K562 (cell line): Measurements from ENCODE around the gene SLIT1. TPM values are rescaled to one million over a fixed set of nuclear protein-coding genes. Genes with fewer than 3 reads are reported as not detected.

Experiments
- ATAC-seq: fragments of 200-7000 bp; cut with Tn5 transposase; 3 replicates; pipeline ENCODE4 v1.9.1; 2020; ENCODE audit warnings: moderate library complexity
- BruUV-seq: library from RNA; stranded (reverse); fragments of 400-500 nt; replicated peaks from 2 replicates; lab custom pipeline; 2021; lab: Mats Ljungman, UMichigan
- CTCF ChIA-PET: fragments of 300-600 bp; formaldehyde crosslinking; extraction: SDS; loops from one replicate; lab custom pipeline; 2021; ENCODE audit warnings: low intra/inter-chr PET ratio; lab: Yijun Ruan, JAX
- POLR2A ChIA-PET: fragments of 300-600, 350-650 bp; sonication (Branson Sonifier 250); formaldehyde crosslinking; extraction: SDS; loops from one replicate; lab custom pipeline; 2021; ENCODE audit warnings: antibody characterized with exemption, inconsistent platforms; lab: Yijun Ruan, JAX
- DNase-seq, 4 experiments: peaks; one replicate each; pipeline versions ENCODE4 v3.0.0 to v3.0.0-alpha.2; 2011 to 2018; ENCODE audit warnings: low spot score in 3 of 4, mixed read lengths in 3 of 4; ENCODE audit errors: extremely low read depth in 1 of 4
- FAIRE-seq: peaks from 2 replicates; lab custom pipeline; 2011; peaks lifted over from hg19 to GRCh38; lab: Jason Lieb, UNC
- H2AFZ ChIP-seq: 2 replicates; pipeline ENCODE4 v1.6.0; 2011; ENCODE audit warnings: low read depth, low read length, control low read depth, inconsistent platforms
- H3K27ac ChIP-seq: fragments of 200-600 bp; 3 replicates; pipeline ENCODE4 v1.8.0; 2011; ENCODE audit warnings: low read depth, mild to moderate bottlenecking, control low read depth, inconsistent platforms, low read length, moderate library complexity, mixed read lengths; ENCODE audit errors: extremely low read depth
- H3K27me3 ChIP-seq, 2 experiments: fragments of 300-600 bp in 1 of 2; 2 replicates in 1 of 2; 3 replicates in 1 of 2; pipeline versions ENCODE4 v1.6.0 to v1.8.0; 2011; ENCODE audit warnings: inconsistent platforms in 2 of 2, low read length in 2 of 2, mild to moderate bottlenecking in 1 of 2, mixed read lengths in 1 of 2, moderate library complexity in 1 of 2; ENCODE audit not compliant: control insufficient read depth in 2 of 2, insufficient read depth in 2 of 2
- H3K36me3 ChIP-seq: fragments of 300-600 bp; 3 replicates; pipeline ENCODE4 v1.8.0; 2011; ENCODE audit warnings: mild to moderate bottlenecking, low read length, inconsistent platforms; ENCODE audit not compliant: control insufficient read depth, insufficient read depth
- H3K4me1 ChIP-seq, 2 experiments: fragments of 200-600 bp in 1 of 2; replicated peaks in 1 of 2; 2 replicates in 1 of 2; 3 replicates in 1 of 2; pipeline versions ENCODE4 v1.5.1 to v1.8.0; 2011; ENCODE audit warnings: inconsistent platforms in 2 of 2, low read length in 2 of 2, mild to moderate bottlenecking in 1 of 2, mixed read lengths in 1 of 2, moderate library complexity in 1 of 2; ENCODE audit not compliant: control insufficient read depth in 2 of 2, insufficient read depth in 2 of 2
- H3K4me2 ChIP-seq: 2 replicates; pipeline ENCODE4 v1.6.1; 2011; ENCODE audit warnings: low read length, control low read depth, inconsistent platforms, mixed read lengths; ENCODE audit not compliant: insufficient read depth
- H3K4me3 ChIP-seq: fragments of 200-600 bp; sonication (generic), shearing (Covaris generic); 2 replicates; pipeline ENCODE4 v1.5.1; 2016; ENCODE audit warnings: control low read depth, inconsistent platforms
- H3K79me2 ChIP-seq: fragments of 200-600 bp; 3 replicates; pipeline ENCODE4 v1.8.0; 2011; ENCODE audit warnings: low read length, inconsistent platforms; ENCODE audit not compliant: control insufficient read depth, insufficient read depth
- H3K9ac ChIP-seq, 2 experiments: 2 replicates each; pipeline versions ENCODE4 v1.6.0 to v1.6.1; 2011; ENCODE audit warnings: low read depth in 2 of 2, low read length in 2 of 2, control low read depth in 1 of 2, inconsistent platforms in 1 of 2, mild to moderate bottlenecking in 1 of 2, mixed read lengths in 1 of 2; ENCODE audit not compliant: insufficient read depth in 1 of 2
- H3K9me1 ChIP-seq: one replicate; pipeline ENCODE4 v1.6.0; 2011; ENCODE audit warnings: inconsistent platforms, mild to moderate bottlenecking, low read length, moderate library complexity; ENCODE audit not compliant: control insufficient read depth, insufficient read depth
- H3K9me3 ChIP-seq: replicated peaks from 2 replicates; pipeline ENCODE4 v1.5.1; 2011; ENCODE audit warnings: low read depth, low read length, inconsistent platforms; ENCODE audit not compliant: control insufficient read depth, insufficient read depth
- H4K20me1 ChIP-seq: replicated peaks from 2 replicates; pipeline ENCODE4 v1.6.1; 2011; ENCODE audit warnings: low read length, inconsistent platforms, mixed read lengths; ENCODE audit not compliant: control insufficient read depth, insufficient read depth
- PCBP1 ChIP-seq: fragments of 200-400 bp; formaldehyde crosslinking; IDR thresholded peaks from 2 replicates; pipeline ENCODE4 v1.6.1; 2018; ENCODE audit warnings: mild to moderate bottlenecking, low read depth, low read length; ENCODE audit not compliant: poor library complexity, severe bottlenecking
- RBM22 ChIP-seq: fragments of 200-400 bp; formaldehyde crosslinking; IDR thresholded peaks from 2 replicates; pipeline ENCODE4 v1.6.1; 2018; ENCODE audit warnings: low read length, low read depth; ENCODE audit not compliant: poor library complexity, severe bottlenecking
- WGBS: fragments of 100-300 bp; shearing (Covaris generic); methylation state at CpG from one replicate; pipeline ENCODE4 v1.1.6; 2016; ENCODE audit warnings: low coverage, mixed read lengths; ENCODE audit not compliant: insufficient coverage; ENCODE audit errors: missing lambda C conversion rate; 5-methylcytosine and 5-hydroxymethylcytosine counted together
- in situ Hi-C: fragments of 300-500 bp; cut with MboI; formaldehyde crosslinking; loops from 4 replicates; pipeline ENCODE4 v1.15.0; 2018; ENCODE audit warnings: inconsistent platforms, mixed read lengths
- intact Hi-C: fragments of 100-400 bp; cut with micrococcal nuclease; formaldehyde crosslinking; loops from 2 replicates; pipeline ENCODE4 v1.14.2; 2022
- polyA plus RNA-seq, 8 experiments: library from polyadenylated mRNA; depleted of rRNA in 4 of 8; stranded (reverse) in 5 of 8; unstranded in 3 of 8; fragments of >200 nt; fragmentation: Nextera tagmentation in 2 of 8; fragmentation: Illumina TruSeq in 1 of 8; extraction: Ambion mirVana in 2 of 8; extraction: Trizol in 1 of 8; gene quantifications; 2 replicates each; pipeline versions ENCODE4 v1.2.1 to v1.2.3, GENCODE V29; 2011 to 2014; ENCODE audit warnings: inconsistent platforms in 1 of 8, missing spikeins in 1 of 8
- total RNA-seq, 7 experiments: library from RNA; depleted of rRNA in 6 of 7; stranded (reverse); fragments of >200 nt in 6 of 7; fragmentation: Illumina TruSeq in 2 of 7; extraction: Trizol in 2 of 7; gene quantifications; 2 replicates each; pipeline versions ENCODE4 v1.2.1 to v1.2.3, GENCODE V29; 2011 to 2021; ENCODE audit warnings: low replicate concordance in 1 of 7
- TF ChIP-seq, protein P1 (sequence below), 3 experiments: fragments of 200-800 bp in 1 of 3; fragments of 250-450 bp in 1 of 3; fragments of 450-650 bp in 1 of 3; sonication (Bioruptor Pico) in 1 of 3; sonication (Bioruptor generic) in 1 of 3; formaldehyde crosslinking in 1 of 3; IDR thresholded peaks; 2 replicates each; pipeline versions ENCODE4 v1.6.1 to v1.8.0; 2016 to 2022; ENCODE audit warnings: mild to moderate bottlenecking in 2 of 3, missing genetic modification characterization in 2 of 3, missing compliant biosample characterization in 1 of 3, moderate library complexity in 1 of 3
- TF ChIP-seq, protein P2 (sequence below), 2 experiments: fragments of 450-650 bp; formaldehyde crosslinking in 1 of 2; IDR thresholded peaks; 2 replicates each; pipeline versions ENCODE4 v1.4.0 to v1.6.1; 2014 to 2020; ENCODE audit warnings: mild to moderate bottlenecking in 2 of 2, borderline replicate concordance in 1 of 2, low read depth in 1 of 2

Gene SLIT1
- total and polyA plus RNA-seq, 9 of the 15 experiments (the other 6 are each of a cell fraction or from before 2014, with no cell fraction given) = 0.01 to 0.11 (median 0.04) TPM; not detected in 3

DNA sequence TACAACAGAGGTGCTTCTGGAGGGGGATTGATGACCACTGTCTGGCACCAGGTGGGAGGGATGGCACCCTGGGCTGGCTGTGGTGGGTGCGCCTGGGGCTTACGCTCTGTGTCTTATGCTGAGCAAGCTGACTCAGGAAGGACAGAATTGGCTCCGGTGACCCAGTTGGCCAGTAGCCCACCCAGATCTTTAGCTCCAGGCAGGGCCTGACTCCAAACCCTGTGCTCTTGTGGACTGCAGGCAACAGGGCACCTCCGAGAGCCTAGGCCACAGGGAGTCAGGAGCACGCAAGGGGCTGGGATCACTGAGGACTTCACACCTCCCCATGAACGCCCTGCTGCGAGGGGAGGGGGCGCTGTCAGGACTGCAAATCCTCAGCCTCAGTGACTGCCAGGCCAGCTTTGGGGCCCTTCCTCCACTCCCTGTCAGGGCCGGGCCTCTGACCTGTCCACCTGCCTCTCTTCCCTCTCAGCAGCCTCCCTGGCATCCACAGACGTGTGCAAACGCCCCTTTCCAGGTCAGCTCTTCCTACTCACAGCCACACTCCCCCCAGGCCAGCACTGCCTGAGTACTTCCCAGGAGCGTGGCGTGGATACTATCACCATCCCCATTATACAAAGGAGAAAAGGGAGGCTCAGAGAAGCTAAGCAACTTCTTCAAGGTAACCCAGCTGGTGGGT is 118.7 kb downstream of the SLIT1 start (continued):
- TF ChIP-seq, protein P1, sequence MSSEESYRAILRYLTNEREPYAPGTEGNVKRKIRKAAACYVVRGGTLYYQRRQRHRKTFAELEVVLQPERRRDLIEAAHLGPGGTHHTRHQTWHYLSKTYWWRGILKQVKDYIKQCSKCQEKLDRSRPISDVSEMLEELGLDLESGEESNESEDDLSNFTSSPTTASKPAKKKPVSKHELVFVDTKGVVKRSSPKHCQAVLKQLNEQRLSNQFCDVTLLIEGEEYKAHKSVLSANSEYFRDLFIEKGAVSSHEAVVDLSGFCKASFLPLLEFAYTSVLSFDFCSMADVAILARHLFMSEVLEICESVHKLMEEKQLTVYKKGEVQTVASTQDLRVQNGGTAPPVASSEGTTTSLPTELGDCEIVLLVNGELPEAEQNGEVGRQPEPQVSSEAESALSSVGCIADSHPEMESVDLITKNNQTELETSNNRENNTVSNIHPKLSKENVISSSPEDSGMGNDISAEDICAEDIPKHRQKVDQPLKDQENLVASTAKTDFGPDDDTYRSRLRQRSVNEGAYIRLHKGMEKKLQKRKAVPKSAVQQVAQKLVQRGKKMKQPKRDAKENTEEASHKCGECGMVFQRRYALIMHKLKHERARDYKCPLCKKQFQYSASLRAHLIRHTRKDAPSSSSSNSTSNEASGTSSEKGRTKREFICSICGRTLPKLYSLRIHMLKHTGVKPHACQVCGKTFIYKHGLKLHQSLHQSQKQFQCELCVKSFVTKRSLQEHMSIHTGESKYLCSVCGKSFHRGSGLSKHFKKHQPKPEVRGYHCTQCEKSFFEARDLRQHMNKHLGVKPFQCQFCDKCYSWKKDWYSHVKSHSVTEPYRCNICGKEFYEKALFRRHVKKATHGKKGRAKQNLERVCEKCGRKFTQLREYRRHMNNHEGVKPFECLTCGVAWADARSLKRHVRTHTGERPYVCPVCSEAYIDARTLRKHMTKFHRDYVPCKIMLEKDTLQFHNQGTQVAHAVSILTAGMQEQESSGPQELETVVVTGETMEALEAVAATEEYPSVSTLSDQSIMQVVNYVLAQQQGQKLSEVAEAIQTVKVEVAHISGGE (CRISPR knock-in tag; IDR thresholded peaks at IDR 0.05) = no peak
- no peak for TF ChIP-seq RBM22

DNA sequence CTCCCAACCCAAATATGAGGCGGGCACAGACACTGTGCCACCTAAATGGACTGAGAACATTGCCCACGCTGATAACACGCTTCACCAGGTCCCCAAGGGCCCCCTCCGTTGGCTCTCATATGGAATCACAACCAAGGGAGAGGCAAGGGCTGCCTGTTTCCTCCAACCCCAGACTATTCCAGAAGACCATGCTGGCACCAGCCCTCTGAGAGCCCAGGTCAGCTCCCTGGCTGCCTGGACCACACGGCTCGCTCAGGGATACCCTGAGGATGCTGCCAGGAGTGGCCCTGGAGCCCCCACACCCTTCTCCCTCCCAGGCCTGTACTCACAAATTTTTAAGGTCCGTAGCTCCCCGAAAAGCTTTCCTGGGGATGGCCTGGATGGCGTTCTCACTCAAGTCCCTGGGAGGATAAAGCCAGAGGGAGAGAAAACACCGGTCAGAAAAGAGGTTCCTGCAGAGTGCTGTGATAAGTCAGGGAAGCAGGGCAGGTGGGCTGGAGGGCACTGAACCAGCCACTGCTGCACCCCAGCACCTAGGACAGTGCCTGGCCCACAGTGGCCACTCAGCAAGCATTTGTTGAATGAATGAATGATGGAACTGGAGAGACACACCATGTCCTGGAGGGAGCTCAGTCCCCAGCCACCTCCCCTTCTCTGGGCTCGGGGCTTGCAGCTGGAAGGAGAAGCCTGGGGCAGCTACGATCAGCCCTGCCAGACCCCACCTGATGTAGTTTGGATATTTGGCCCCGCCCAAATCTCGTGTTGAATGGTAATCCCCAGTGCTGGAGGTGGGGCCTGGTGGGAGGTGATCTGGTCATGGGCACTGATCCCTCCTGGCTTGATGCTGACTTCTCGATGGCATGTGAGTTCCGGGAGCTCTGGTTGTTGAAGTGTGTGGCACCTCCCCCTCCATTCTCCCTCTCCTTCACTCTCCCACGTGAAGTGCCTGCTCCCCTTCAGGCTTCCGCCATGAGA is 119.8 kb downstream of the SLIT1 start:
- H3K4me2 ChIP-seq = no peak overlapping the region
- no peak overlapping the region for H3K9ac ChIP-seq
- H3K4me3 ChIP-seq = no peak overlapping the region
- in situ Hi-C loops = no loop called here
- DNase-seq = no peak
- no peaks in the 10 kb centered on the region for H3K9me1 ChIP-seq
- ChIA-PET CTCF (no interaction called here), POLR2A (no interaction called here)
- intact Hi-C loops = no loop called here
- no peaks in the 10 kb centered on the region for H3K9me3 ChIP-seq
- H3K27me3 ChIP-seq = peaks cover 4 to 39% of the 10 kb centered on the region in 2 experiments; a peak in 4 of 5 replicates
- H3K79me2 ChIP-seq = no peaks in the 10 kb centered on the region
- no peaks in the 10 kb centered on the region; a peak in 1 of 5 replicates for H3K4me1 ChIP-seq
- no peak overlapping the region for H3K27ac ChIP-seq
- H3K36me3 ChIP-seq = no peaks in the 10 kb centered on the region
- no peak for ATAC-seq
- no peak overlapping the region for H2AFZ ChIP-seq
- no TSS peak for BruUV-seq
- H4K20me1 ChIP-seq = no peaks in the 10 kb centered on the region
- no peak for FAIRE-seq
- 3% methylated on average over 8 of the region's 18 CpGs for WGBS
- TF ChIP-seq PCBP1 = no peak
- TF ChIP-seq, protein P2, sequence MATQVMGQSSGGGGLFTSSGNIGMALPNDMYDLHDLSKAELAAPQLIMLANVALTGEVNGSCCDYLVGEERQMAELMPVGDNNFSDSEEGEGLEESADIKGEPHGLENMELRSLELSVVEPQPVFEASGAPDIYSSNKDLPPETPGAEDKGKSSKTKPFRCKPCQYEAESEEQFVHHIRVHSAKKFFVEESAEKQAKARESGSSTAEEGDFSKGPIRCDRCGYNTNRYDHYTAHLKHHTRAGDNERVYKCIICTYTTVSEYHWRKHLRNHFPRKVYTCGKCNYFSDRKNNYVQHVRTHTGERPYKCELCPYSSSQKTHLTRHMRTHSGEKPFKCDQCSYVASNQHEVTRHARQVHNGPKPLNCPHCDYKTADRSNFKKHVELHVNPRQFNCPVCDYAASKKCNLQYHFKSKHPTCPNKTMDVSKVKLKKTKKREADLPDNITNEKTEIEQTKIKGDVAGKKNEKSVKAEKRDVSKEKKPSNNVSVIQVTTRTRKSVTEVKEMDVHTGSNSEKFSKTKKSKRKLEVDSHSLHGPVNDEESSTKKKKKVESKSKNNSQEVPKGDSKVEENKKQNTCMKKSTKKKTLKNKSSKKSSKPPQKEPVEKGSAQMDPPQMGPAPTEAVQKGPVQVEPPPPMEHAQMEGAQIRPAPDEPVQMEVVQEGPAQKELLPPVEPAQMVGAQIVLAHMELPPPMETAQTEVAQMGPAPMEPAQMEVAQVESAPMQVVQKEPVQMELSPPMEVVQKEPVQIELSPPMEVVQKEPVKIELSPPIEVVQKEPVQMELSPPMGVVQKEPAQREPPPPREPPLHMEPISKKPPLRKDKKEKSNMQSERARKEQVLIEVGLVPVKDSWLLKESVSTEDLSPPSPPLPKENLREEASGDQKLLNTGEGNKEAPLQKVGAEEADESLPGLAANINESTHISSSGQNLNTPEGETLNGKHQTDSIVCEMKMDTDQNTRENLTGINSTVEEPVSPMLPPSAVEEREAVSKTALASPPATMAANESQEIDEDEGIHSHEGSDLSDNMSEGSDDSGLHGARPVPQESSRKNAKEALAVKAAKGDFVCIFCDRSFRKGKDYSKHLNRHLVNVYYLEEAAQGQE (IDR thresholded peaks at IDR 0.05; ENCODE audit: borderline replicate concordance) = peak; percentile 9; the same call in 1 of the 2 replicates
- TF ChIP-seq, protein P2 (CRISPR knock-in tag; IDR thresholded peaks at IDR 0.05; ENCODE audit: low read depth) = no peak
